ENCODE measurements around the gene ABCA7. TPM values are rescaled to one million over a fixed set of nuclear protein-coding genes. Genes with fewer than 3 reads are reported as not detected.

The ABCA7 gene
- total and polyA plus RNA-seq, 2 of the 13 experiments (the other 11 are each of a cell fraction or from before 2014, with no cell fraction given), result 4.4 to 32.4 TPM

GRCh38 chr19:1020868-1021425 lies 19.0 kb upstream of the ABCA7 start, which contains the start of gene TMEM259:
Gene TMEM259, minus strand, starts transcription at chr19:1021123. Its CDS starts 127 bp downstream, at chr19:1020996.
- Histone ChIP-seq H4K20me1 (ENCODE audit: insufficient read depth, low read length) (peaks cover 27% of the 10 kb centered on the region), H3K27ac (ENCODE audit: extremely low read length, insufficient read depth, low read length) (peak within 1 kb of the TSS; percentile 77), H3K4me3 (replicated peaks in 1 of 3; ENCODE audit: insufficient read depth in 1 of 3, low read depth in 2 of 3, low read length in 3 of 3) (peak within 1 kb of the TSS; percentile 69 to 92 (median 90)), H3K4me1 (ENCODE audit: insufficient read depth, low read length) (peaks cover 47% of the 10 kb centered on the region), H3K9ac (ENCODE audit: insufficient read depth, low read depth, low read length) (peak within 1 kb of the TSS; percentile 90), H3K4me2 (ENCODE audit: low read depth, low read length) (peak within 1 kb of the TSS; percentile 93), H3K27me3 (ENCODE audit: control insufficient read depth in 1 of 2, insufficient read depth in 2 of 2, low read length in 2 of 2) (no peaks in the 10 kb centered on the region; a peak in 1 of 5 replicates), H3K36me3 (replicated peaks in 1 of 2; ENCODE audit: control insufficient read depth in 1 of 2, insufficient read depth in 2 of 2, low read length in 2 of 2) (0 out of 5 replicates have a peak, but pooled peaks cover 0 to 1% of the 10 kb centered on the region in 2 experiments), H2AFZ (ENCODE audit: low read length) (no peak within 1 kb of the TSS), H3K9me3 (ENCODE audit: low read length) (no peaks in the 10 kb centered on the region), H3K79me2 (ENCODE audit: insufficient read depth, low read length) (peaks cover 48% of the 10 kb centered on the region)
- BruUV-seq (replicated peaks), result no TSS peak
- ATAC-seq, result peak; percentile 82
- no peak for FAIRE-seq
- intact Hi-C loops (cut with micrococcal nuclease; ENCODE audit: unreplicated experiment) (loop anchor here (2.0 kb wide), 1 partner anchor 68 kb away; no protein-coding TSS in a partner anchor), in situ Hi-C loops (cut with HindIII; ENCODE audit: extremely low pct_ligation_motif_present, low pct_unique_long_range_greater_than_20kb) (no loop called here)
- WGBS (ENCODE audit: low lambda C conversion rate), result 0% methylated on average over 10 of the region's 68 CpGs
- peak; percentile 92 for DNase-seq (ENCODE audit: low spot score)
- ChIA-PET CTCF (ENCODE audit: low intra/inter-chr PET ratio, low total read pairs) (interaction anchor here (1.1 kb wide), 1 partner anchor 99 kb away, joined by 3 read pairs; no protein-coding TSS in a partner anchor), POLR2A (interaction anchor here (1.0 to 1.4 kb wide), 6 partner anchors 19 to 182 kb away, joined by 3 to 5 read pairs (median 4); partner anchors contain the start of genes ARHGAP45 and GPX4)
- TF ChIP-seq, protein P1, sequence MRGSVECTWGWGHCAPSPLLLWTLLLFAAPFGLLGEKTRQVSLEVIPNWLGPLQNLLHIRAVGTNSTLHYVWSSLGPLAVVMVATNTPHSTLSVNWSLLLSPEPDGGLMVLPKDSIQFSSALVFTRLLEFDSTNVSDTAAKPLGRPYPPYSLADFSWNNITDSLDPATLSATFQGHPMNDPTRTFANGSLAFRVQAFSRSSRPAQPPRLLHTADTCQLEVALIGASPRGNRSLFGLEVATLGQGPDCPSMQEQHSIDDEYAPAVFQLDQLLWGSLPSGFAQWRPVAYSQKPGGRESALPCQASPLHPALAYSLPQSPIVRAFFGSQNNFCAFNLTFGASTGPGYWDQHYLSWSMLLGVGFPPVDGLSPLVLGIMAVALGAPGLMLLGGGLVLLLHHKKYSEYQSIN (CRISPR knock-in tag; IDR thresholded peaks at IDR 0.05; ENCODE audit: borderline replicate concordance), result no peak
- TF ChIP-seq GABPB1 (CRISPR knock-in tag; IDR thresholded peaks at IDR 0.05) (peak; percentile 88), TEAD3 (CRISPR knock-in tag; optimal IDR thresholded peaks at IDR 0.05; ENCODE audit: borderline replicate concordance) (no peak), ZNF441 (CRISPR knock-in tag; IDR thresholded peaks at IDR 0.05; ENCODE audit: borderline replicate concordance) (peak; percentile 36), IRF1 (CRISPR knock-in tag; IDR thresholded peaks at IDR 0.05; ENCODE audit: low read depth) (no peak), HMG20B (CRISPR knock-in tag; conservative IDR thresholded peaks at IDR 0.05) (no peak), YEATS4 (CRISPR knock-in tag; IDR thresholded peaks at IDR 0.05; ENCODE audit: borderline replicate concordance) (peak; percentile 65; the same call in 1 of the 2 replicates), ZNF766 (CRISPR knock-in tag; IDR thresholded peaks at IDR 0.05; ENCODE audit: borderline replicate concordance) (no peak), TRIM24 (CRISPR knock-in tag; IDR thresholded peaks at IDR 0.05) (no peak), RAD21 (CRISPR knock-in tag; IDR thresholded peaks at IDR 0.05) (no peak; the same call in none of the 2 replicates), ZNF570 (CRISPR knock-in tag; IDR thresholded peaks at IDR 0.05; ENCODE audit: borderline replicate concordance) (no peak), ESRRA (CRISPR knock-in tag; IDR thresholded peaks at IDR 0.05; ENCODE audit: low read depth) (peak; percentile 31; the same call in 1 of the 2 replicates)
- TF ChIP-seq, protein P2, sequence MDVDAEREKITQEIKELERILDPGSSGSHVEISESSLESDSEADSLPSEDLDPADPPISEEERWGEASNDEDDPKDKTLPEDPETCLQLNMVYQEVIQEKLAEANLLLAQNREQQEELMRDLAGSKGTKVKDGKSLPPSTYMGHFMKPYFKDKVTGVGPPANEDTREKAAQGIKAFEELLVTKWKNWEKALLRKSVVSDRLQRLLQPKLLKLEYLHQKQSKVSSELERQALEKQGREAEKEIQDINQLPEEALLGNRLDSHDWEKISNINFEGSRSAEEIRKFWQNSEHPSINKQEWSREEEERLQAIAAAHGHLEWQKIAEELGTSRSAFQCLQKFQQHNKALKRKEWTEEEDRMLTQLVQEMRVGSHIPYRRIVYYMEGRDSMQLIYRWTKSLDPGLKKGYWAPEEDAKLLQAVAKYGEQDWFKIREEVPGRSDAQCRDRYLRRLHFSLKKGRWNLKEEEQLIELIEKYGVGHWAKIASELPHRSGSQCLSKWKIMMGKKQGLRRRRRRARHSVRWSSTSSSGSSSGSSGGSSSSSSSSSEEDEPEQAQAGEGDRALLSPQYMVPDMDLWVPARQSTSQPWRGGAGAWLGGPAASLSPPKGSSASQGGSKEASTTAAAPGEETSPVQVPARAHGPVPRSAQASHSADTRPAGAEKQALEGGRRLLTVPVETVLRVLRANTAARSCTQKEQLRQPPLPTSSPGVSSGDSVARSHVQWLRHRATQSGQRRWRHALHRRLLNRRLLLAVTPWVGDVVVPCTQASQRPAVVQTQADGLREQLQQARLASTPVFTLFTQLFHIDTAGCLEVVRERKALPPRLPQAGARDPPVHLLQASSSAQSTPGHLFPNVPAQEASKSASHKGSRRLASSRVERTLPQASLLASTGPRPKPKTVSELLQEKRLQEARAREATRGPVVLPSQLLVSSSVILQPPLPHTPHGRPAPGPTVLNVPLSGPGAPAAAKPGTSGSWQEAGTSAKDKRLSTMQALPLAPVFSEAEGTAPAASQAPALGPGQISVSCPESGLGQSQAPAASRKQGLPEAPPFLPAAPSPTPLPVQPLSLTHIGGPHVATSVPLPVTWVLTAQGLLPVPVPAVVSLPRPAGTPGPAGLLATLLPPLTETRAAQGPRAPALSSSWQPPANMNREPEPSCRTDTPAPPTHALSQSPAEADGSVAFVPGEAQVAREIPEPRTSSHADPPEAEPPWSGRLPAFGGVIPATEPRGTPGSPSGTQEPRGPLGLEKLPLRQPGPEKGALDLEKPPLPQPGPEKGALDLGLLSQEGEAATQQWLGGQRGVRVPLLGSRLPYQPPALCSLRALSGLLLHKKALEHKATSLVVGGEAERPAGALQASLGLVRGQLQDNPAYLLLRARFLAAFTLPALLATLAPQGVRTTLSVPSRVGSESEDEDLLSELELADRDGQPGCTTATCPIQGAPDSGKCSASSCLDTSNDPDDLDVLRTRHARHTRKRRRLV (CRISPR knock-in tag; IDR thresholded peaks at IDR 0.05), result no peak
- TF ChIP-seq, protein P3, sequence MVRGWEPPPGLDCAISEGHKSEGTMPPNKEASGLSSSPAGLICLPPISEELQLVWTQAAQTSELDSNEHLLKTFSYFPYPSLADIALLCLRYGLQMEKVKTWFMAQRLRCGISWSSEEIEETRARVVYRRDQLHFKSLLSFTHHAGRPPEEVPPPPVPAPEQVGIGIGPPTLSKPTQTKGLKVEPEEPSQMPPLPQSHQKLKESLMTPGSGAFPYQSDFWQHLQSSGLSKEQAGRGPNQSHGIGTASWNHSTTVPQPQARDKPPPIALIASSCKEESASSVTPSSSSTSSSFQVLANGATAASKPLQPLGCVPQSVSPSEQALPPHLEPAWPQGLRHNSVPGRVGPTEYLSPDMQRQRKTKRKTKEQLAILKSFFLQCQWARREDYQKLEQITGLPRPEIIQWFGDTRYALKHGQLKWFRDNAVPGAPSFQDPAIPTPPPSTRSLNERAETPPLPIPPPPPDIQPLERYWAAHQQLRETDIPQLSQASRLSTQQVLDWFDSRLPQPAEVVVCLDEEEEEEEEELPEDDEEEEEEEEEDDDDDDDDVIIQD (CRISPR knock-in tag; IDR thresholded peaks at IDR 0.05; ENCODE audit: low read depth), result no peak

Measured in HepG2 (cell line).